GM12878 (cell line): Measurements from ENCODE around the gene OSBP. TPM values are rescaled to one million over a fixed set of nuclear protein-coding genes. Genes with fewer than 3 reads are reported as not detected.

Experiments used
- BACH1 ChIP-seq: fragments of 450-650 bp; IDR thresholded peaks from 2 replicates; pipeline ENCODE4 v1.6.1; 2017; ENCODE audit warnings: mild to moderate bottlenecking, borderline replicate concordance
- CREM ChIP-seq: IDR thresholded peaks from 2 replicates; pipeline ENCODE4 v1.6.1; 2014; ENCODE audit warnings: antibody characterized with exemption, low read depth
- NKRF ChIP-seq: fragments of 450-650 bp; conservative IDR thresholded peaks from 2 replicates; pipeline ENCODE4 v1.6.1; 2017; ENCODE audit warnings: mild to moderate bottlenecking, moderate library complexity
- POU2F2 ChIP-seq: IDR thresholded peaks from 3 replicates; pipeline ENCODE4 v1.6.1; 2011; ENCODE audit warnings: low read depth, mild to moderate bottlenecking, low read length, borderline replicate concordance
- RAD51 ChIP-seq: fragments of 450-650 bp; IDR thresholded peaks from 2 replicates; pipeline ENCODE4 v1.6.1; 2016; ENCODE audit warnings: moderate library complexity, mild to moderate bottlenecking, inconsistent platforms
- SMAD5 ChIP-seq: IDR thresholded peaks from 2 replicates; pipeline ENCODE4 v1.6.1; 2016; ENCODE audit warnings: antibody characterized with exemption, low read depth
- SMARCA5 ChIP-seq: fragments of 450-650 bp; IDR thresholded peaks from 2 replicates; pipeline ENCODE4 v1.6.1; 2017; ENCODE audit warnings: mild to moderate bottlenecking
- TBL1XR1 ChIP-seq: IDR thresholded peaks from 2 replicates; pipeline ENCODE4 v1.6.1; 2012; ENCODE audit warnings: low read depth, low read length, improper control_type of control experiment
- YY1 ChIP-seq: IDR thresholded peaks from 2 replicates; pipeline ENCODE4 v1.6.1; 2011; ENCODE audit warnings: low read depth, mild to moderate bottlenecking, low read length
- ZBTB11 ChIP-seq: fragments of 450-650 bp; formaldehyde crosslinking; IDR thresholded peaks from 2 replicates; pipeline ENCODE4 v1.5.0; 2022; ENCODE audit warnings: mild to moderate bottlenecking, missing genetic modification characterization
- ZNF217 ChIP-seq: fragments of 450-650 bp; IDR thresholded peaks from 2 replicates; pipeline ENCODE4 v1.6.1; 2017; ENCODE audit warnings: antibody characterized with exemption, mild to moderate bottlenecking
- ZSCAN29 ChIP-seq: fragments of 450-650 bp; IDR thresholded peaks from 2 replicates; pipeline ENCODE4 v1.6.1; 2017; ENCODE audit warnings: mild to moderate bottlenecking, moderate library complexity
- polyA plus RNA-seq, 11 experiments: library from polyadenylated mRNA; depleted of rRNA in 4 of 11; unstranded in 6 of 11; stranded (reverse) in 5 of 11; fragments of >200 nt; fragmentation: Nextera tagmentation in 4 of 11; fragmentation: Illumina TruSeq in 1 of 11; extraction: Ambion mirVana in 4 of 11; extraction: Trizol in 1 of 11; gene quantifications; 1 replicate in 1 of 11; 2 replicates in 10 of 11; pipeline versions ENCODE4 v1.2.1 to v1.2.3, GENCODE V29; 2011 to 2016; ENCODE audit warnings: inconsistent platforms in 2 of 11, missing spikeins in 2 of 11, low read depth in 1 of 11
- total RNA-seq, 4 experiments: library from RNA; depleted of rRNA in 3 of 4; stranded (reverse); fragments of >200 nt in 3 of 4; fragmentation: Illumina TruSeq in 1 of 4; extraction: Trizol in 1 of 4; gene quantifications; 2 replicates each; pipeline versions ENCODE4 v1.2.1 to v1.2.3, GENCODE V29; 2013 to 2021
- TF ChIP-seq, protein P1 (sequence below): fragments of 450-650 bp; IDR thresholded peaks from 2 replicates; pipeline ENCODE4 v1.6.1; 2017; ENCODE audit warnings: mild to moderate bottlenecking, low read depth, inconsistent platforms; ENCODE audit not compliant: poor library complexity, severe bottlenecking
- TF ChIP-seq, protein P2 (sequence below): fragments of 450-650 bp; IDR thresholded peaks from 2 replicates; pipeline ENCODE4 v1.6.1; 2016; ENCODE audit warnings: mild to moderate bottlenecking

The OSBP gene
- total and polyA plus RNA-seq, 10 of the 15 experiments (the other 5 are each of a cell fraction or from before 2014, with no cell fraction given): 5.9 to 41.2 (median 21.7) TPM

DNA sequence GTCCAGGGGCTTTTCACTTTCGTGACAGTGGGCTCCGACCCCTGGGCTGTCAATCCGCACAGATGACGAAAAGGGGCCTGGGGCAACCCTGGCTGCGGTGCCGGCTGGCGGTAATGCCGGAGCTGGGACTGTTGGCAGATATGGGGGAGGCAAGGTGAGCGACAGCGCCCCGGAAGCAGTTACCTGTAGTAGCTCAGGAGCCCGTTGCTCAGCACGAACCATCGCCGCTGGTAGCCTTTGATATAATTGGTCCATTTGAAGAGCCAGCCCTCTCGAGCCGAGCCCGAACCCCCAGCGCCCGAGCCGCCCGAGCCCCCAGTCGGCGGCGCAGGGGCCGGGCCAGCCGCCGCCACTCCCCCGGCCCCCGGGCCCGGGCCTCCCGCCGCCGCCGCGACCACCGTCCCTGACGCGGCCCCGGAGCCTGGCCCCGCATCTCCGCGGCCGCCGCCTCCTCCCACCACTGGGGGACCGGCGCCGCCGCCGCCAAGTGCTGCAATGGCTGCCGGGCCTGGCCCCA is 396 bp downstream of the OSBP start (continued):
- TF ChIP-seq ZBTB11: peak; percentile 34; the same call in 1 of the 2 replicates
- TF ChIP-seq TBL1XR1: no peak
- TF ChIP-seq CREM: 0 out of 2 replicates have a peak, but pooled peaks have one; percentile 8
- TF ChIP-seq, protein P1, sequence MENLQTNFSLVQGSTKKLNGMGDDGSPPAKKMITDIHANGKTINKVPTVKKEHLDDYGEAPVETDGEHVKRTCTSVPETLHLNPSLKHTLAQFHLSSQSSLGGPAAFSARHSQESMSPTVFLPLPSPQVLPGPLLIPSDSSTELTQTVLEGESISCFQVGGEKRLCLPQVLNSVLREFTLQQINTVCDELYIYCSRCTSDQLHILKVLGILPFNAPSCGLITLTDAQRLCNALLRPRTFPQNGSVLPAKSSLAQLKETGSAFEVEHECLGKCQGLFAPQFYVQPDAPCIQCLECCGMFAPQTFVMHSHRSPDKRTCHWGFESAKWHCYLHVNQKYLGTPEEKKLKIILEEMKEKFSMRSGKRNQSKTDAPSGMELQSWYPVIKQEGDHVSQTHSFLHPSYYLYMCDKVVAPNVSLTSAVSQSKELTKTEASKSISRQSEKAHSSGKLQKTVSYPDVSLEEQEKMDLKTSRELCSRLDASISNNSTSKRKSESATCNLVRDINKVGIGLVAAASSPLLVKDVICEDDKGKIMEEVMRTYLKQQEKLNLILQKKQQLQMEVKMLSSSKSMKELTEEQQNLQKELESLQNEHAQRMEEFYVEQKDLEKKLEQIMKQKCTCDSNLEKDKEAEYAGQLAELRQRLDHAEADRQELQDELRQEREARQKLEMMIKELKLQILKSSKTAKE: no peak
- TF ChIP-seq NKRF: peak; percentile 83; the same call in 1 of the 2 replicates
- no peak for TF ChIP-seq POU2F2
- TF ChIP-seq RAD51: no peak
- TF ChIP-seq SMAD5: 0 out of 2 replicates have a peak, but pooled peaks have one; percentile 38
- TF ChIP-seq, protein P2, sequence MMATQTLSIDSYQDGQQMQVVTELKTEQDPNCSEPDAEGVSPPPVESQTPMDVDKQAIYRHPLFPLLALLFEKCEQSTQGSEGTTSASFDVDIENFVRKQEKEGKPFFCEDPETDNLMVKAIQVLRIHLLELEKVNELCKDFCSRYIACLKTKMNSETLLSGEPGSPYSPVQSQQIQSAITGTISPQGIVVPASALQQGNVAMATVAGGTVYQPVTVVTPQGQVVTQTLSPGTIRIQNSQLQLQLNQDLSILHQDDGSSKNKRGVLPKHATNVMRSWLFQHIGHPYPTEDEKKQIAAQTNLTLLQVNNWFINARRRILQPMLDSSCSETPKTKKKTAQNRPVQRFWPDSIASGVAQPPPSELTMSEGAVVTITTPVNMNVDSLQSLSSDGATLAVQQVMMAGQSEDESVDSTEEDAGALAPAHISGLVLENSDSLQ: peak; percentile 70
- 0 out of 2 replicates have a peak, but pooled peaks have one; percentile 55 for TF ChIP-seq ZNF217
- TF ChIP-seq SMARCA5: peak; percentile 95; the same call in 1 of the 2 replicates
- 0 out of 2 replicates have a peak, but pooled peaks have one; percentile 53 for TF ChIP-seq ZSCAN29
- peak; percentile 91; the same call in 1 of the 2 replicates for TF ChIP-seq YY1
- TF ChIP-seq BACH1: peak; percentile 81; the same call in 1 of the 2 replicates
- TF ChIP-seq, all 136 proteins: peak for 19
